Measurements from ENCODE around the gene TAF4B. TPM values are rescaled to one million over a fixed set of nuclear protein-coding genes. Genes with fewer than 3 reads are reported as not detected.

Gene TAF4B
- total and polyA plus RNA-seq, 2 of the 8 experiments (the other 6 are each of a cell fraction or from before 2014, with no cell fraction given) = 9.3 to 19.8 TPM

GRCh38 chr18:26394047-26394654 lies 167.9 kb downstream of the TAF4B start:
- FAIRE-seq (no peak), DNase-seq (ENCODE audit: low read depth in 1 of 2, low spot score in 2 of 2) (no peak)
- Histone ChIP-seq H3K4ac (replicated peaks; ENCODE audit: insufficient read length, low read depth, low read length) (no peak overlapping the region), H4K91ac (replicated peaks; ENCODE audit: insufficient read length, low read length) (no peak overlapping the region), H3K4me3 (ENCODE audit: extremely low read depth in 1 of 4, insufficient read depth in 2 of 4, low read depth in 3 of 4, low read length in 4 of 4) (no peak overlapping the region), H3K79me2 (ENCODE audit: control insufficient read depth in 1 of 2, insufficient read depth in 2 of 2, low read length in 2 of 2) (no peaks in the 10 kb centered on the region), H3K4me2 (ENCODE audit: insufficient read depth in 1 of 2, low read depth in 2 of 2, low read length in 2 of 2) (no peak overlapping the region), H2BK5ac (ENCODE audit: low read depth, low read length) (no peak overlapping the region), H3K18ac (ENCODE audit: extremely low read depth, low read length) (no peak overlapping the region), H3K23ac (ENCODE audit: insufficient read length) (no peak overlapping the region), H3K9me3 (ENCODE audit: insufficient read depth in 2 of 2, low read depth in 1 of 2, low read length in 1 of 2) (no peaks in the 10 kb centered on the region), H2BK20ac (ENCODE audit: low read length) (no peak overlapping the region), H4K20me1 (replicated peaks in 1 of 2; ENCODE audit: control insufficient read depth in 1 of 2, insufficient read depth in 2 of 2, low read length in 2 of 2) (no peaks in the 10 kb centered on the region), H3K14ac (ENCODE audit: insufficient read length) (no peak overlapping the region), H2BK15ac (ENCODE audit: low read length) (no peak overlapping the region), H2AK5ac (ENCODE audit: low read depth, low read length) (no peak overlapping the region), H4K8ac (ENCODE audit: extremely low read depth, insufficient read depth, low read length) (no peak overlapping the region), H3K79me1 (ENCODE audit: low read depth, low read length) (no peaks in the 10 kb centered on the region), H3K27ac (ENCODE audit: low read depth, low read length) (no peak overlapping the region), H2AFZ (ENCODE audit: low read length) (no peak overlapping the region), H3K4me1 (replicated peaks in 1 of 4; ENCODE audit: control insufficient read depth in 3 of 4, insufficient read depth in 4 of 4, low read length in 3 of 4) (no peaks in the 10 kb centered on the region), H4K5ac (ENCODE audit: insufficient read length, low read depth, low read length) (no peak overlapping the region), H2BK12ac (ENCODE audit: low read depth, low read length) (no peak overlapping the region), H3K36me3 (ENCODE audit: control insufficient read depth in 2 of 4, insufficient read depth in 4 of 4, low read length in 3 of 4) (peaks cover 4 to 8% (median 7%) of the 10 kb centered on the region in 4 experiments; a peak in 5 of 8 replicates), H3K23me2 (ENCODE audit: low read depth, low read length) (no peaks in the 10 kb centered on the region), H3K9ac (replicated peaks in 1 of 4; ENCODE audit: extremely low read depth in 1 of 4, low read depth in 3 of 4, low read length in 3 of 4) (no peak overlapping the region), H3K56ac (replicated peaks; ENCODE audit: insufficient read length, low read depth, low read length) (no peak overlapping the region), H2BK120ac (replicated peaks; ENCODE audit: low read depth, low read length) (no peak overlapping the region), H3K27me3 (replicated peaks in 1 of 4; ENCODE audit: control insufficient read depth in 3 of 4, extremely low read depth in 1 of 4, insufficient read depth in 3 of 4, low read length in 3 of 4) (no peaks in the 10 kb centered on the region)
- TF ChIP-seq SUZ12 (IDR thresholded peaks at IDR 0.05; ENCODE audit: low read length) = no peak
- no peak for TF ChIP-seq SIX5 (IDR thresholded peaks at IDR 0.05; ENCODE audit: low read depth, low read length)
- TF ChIP-seq YY1 (IDR thresholded peaks at IDR 0.05; ENCODE audit: low read depth, low read length) = no peak
- TF ChIP-seq TAF1 (IDR thresholded peaks at IDR 0.05; ENCODE audit: low read depth, low read length) = no peak
- TF ChIP-seq PHF8 (conservative IDR thresholded peaks at IDR 0.05; ENCODE audit: low read depth, low read length) = no peak
- no peak for TF ChIP-seq SAP30 (IDR thresholded peaks at IDR 0.05; ENCODE audit: insufficient read depth, insufficient replicate concordance, low read length)
- TF ChIP-seq, protein P1, sequence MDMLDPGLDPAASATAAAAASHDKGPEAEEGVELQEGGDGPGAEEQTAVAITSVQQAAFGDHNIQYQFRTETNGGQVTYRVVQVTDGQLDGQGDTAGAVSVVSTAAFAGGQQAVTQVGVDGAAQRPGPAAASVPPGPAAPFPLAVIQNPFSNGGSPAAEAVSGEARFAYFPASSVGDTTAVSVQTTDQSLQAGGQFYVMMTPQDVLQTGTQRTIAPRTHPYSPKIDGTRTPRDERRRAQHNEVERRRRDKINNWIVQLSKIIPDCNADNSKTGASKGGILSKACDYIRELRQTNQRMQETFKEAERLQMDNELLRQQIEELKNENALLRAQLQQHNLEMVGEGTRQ (IDR thresholded peaks at IDR 0.05; ENCODE audit: low read length) = no peak
- no peak for TF ChIP-seq CTBP2 (IDR thresholded peaks at IDR 0.05; ENCODE audit: borderline replicate concordance, insufficient read depth, insufficient read length, low read length)
- ChIA-PET POLR2A (ENCODE audit: partially characterized antibody) (no interaction called here), CTCF (ENCODE audit: partially characterized antibody) (interaction anchor here (0.6 to 1.0 kb wide), 2 partner anchors 10 to 499 kb away, joined by 3 to 4 read pairs; no protein-coding TSS in a partner anchor)
- WGBS, 2 experiments (ENCODE audit: extremely low coverage in 1 of 2, insufficient coverage in 1 of 2, insufficient read length in 1 of 2, insufficient replicate concordance in 2 of 2, low coverage in 1 of 2, low lambda C conversion rate in 2 of 2, missing lambda C conversion rate in 1 of 2) = 93% methylated on average over 5 of the region's 5 CpGs; no CpG with 5 or more reads in 1 of the 2 experiments
